Ovary (tissue), 3 donors: ENCODE data around the gene AKAP6.

Experiments
- CTCF ChIP-seq, 3 donors: fragments of 450-650 bp in 2 of 3; fragments of 200-600 bp in 1 of 3; IDR thresholded peaks; one replicate each; pipeline versions ENCODE4 v1.5.1 to v1.8.0; 2016 to 2022; ENCODE audit warnings: antibody characterized with exemption in 3 of 3, mild to moderate bottlenecking in 1 of 3
- EP300 ChIP-seq: sonication (generic); formaldehyde crosslinking; IDR thresholded peaks from one replicate; pipeline ENCODE4 v1.6.1; 2017; ENCODE audit warnings: antibody characterized with exemption
- POLR2A ChIP-seq: fragments of 450-650 bp; IDR thresholded peaks from one replicate; pipeline ENCODE4 v1.6.1; 2017; ENCODE audit warnings: antibody characterized with exemption, mild to moderate bottlenecking, moderate library complexity
- donor health status: DM: no; HTN: no; CAD: no.

GRCh38 chr14:32667287-32667686, 338.2 kb downstream of the AKAP6 start:
- TF ChIP-seq POLR2A (no peak), CTCF (IDR thresholded peaks at IDR 0.05) (no peak), EP300 (no peak)
